Mesenchymal stem cell (in vitro differentiated cells and primary cell): Measurements from ENCODE around the gene MEF2D.

Source experiments
- DNase-seq: peaks from one replicate; pipeline ENCODE4 v3.0.0-alpha.2; 2013
- H2AFZ ChIP-seq: one replicate; pipeline ENCODE4 v1.6.1; 2013; ENCODE audit warnings: low read depth, mild to moderate bottlenecking, control low read depth, inconsistent platforms, low read length, moderate library complexity
- H2AK5ac ChIP-seq: 2 replicates; pipeline ENCODE4 v1.6.1; 2013; ENCODE audit warnings: low read length, moderate library complexity, mild to moderate bottlenecking, inconsistent platforms; ENCODE audit not compliant: severe bottlenecking
- H2BK120ac ChIP-seq: one replicate; pipeline ENCODE4 v1.6.1; 2013; ENCODE audit warnings: low read depth, mild to moderate bottlenecking, inconsistent platforms, low read length, moderate library complexity
- H2BK12ac ChIP-seq, 2 experiments: one replicate each; pipeline ENCODE4 v1.6.1; 2013; ENCODE audit warnings: inconsistent platforms in 2 of 2, low read length in 2 of 2, mild to moderate bottlenecking in 2 of 2, moderate library complexity in 2 of 2, control low read depth in 1 of 2
- H2BK15ac ChIP-seq: one replicate; pipeline ENCODE4 v1.6.1; 2013; ENCODE audit warnings: mild to moderate bottlenecking, low read depth, inconsistent platforms; ENCODE audit not compliant: poor library complexity, severe bottlenecking
- H2BK5ac ChIP-seq: 2 replicates; pipeline ENCODE4 v1.6.1; 2013; ENCODE audit warnings: low read depth, mild to moderate bottlenecking, low read length, control low read depth, inconsistent platforms; ENCODE audit not compliant: poor library complexity, severe bottlenecking
- H3K14ac ChIP-seq, 2 experiments: one replicate each; pipeline ENCODE4 v1.6.1; 2013; ENCODE audit warnings: inconsistent platforms in 2 of 2, low read length in 2 of 2, control low read depth in 1 of 2, mild to moderate bottlenecking in 1 of 2, moderate library complexity in 1 of 2
- H3K18ac ChIP-seq, 2 experiments: one replicate each; pipeline ENCODE4 v1.6.1; 2013; ENCODE audit warnings: inconsistent platforms in 2 of 2, low read length in 2 of 2, control low read depth in 1 of 2, low read depth in 1 of 2, mild to moderate bottlenecking in 1 of 2
- H3K23ac ChIP-seq, 2 experiments: one replicate each; pipeline ENCODE4 v1.6.1; 2013; ENCODE audit warnings: inconsistent platforms in 2 of 2, low read length in 2 of 2, mild to moderate bottlenecking in 2 of 2, moderate library complexity in 2 of 2, control low read depth in 1 of 2
- H3K27ac ChIP-seq: 2 replicates; pipeline ENCODE4 v1.5.1; 2013; ENCODE audit warnings: mild to moderate bottlenecking, moderate library complexity, low read length, control low read depth, inconsistent platforms; ENCODE audit not compliant: poor library complexity, severe bottlenecking
- H3K27me3 ChIP-seq, 2 experiments: 2 replicates each; pipeline versions ENCODE4 v1.6.1 to v1.7.0; 2013; ENCODE audit warnings: low read length in 2 of 2, mild to moderate bottlenecking in 2 of 2, moderate library complexity in 2 of 2, control low read depth in 1 of 2, inconsistent platforms in 1 of 2; ENCODE audit not compliant: control insufficient read depth in 1 of 2, insufficient read depth in 1 of 2
- H3K36me3 ChIP-seq, 2 experiments: 2 replicates each; pipeline versions ENCODE4 v1.6.1 to v1.7.0; 2013; ENCODE audit warnings: low read length in 2 of 2, control low read depth in 1 of 2, inconsistent platforms in 1 of 2, low read depth in 1 of 2, mild to moderate bottlenecking in 1 of 2; ENCODE audit not compliant: insufficient read depth in 2 of 2, control insufficient read depth in 1 of 2
- H3K4ac ChIP-seq, 2 experiments: one replicate each; pipeline ENCODE4 v1.6.1; 2013; ENCODE audit warnings: inconsistent platforms in 2 of 2, low read length in 2 of 2, mild to moderate bottlenecking in 2 of 2, moderate library complexity in 2 of 2, control low read depth in 1 of 2, low read depth in 1 of 2
- H3K4me1 ChIP-seq: 2 replicates; pipeline ENCODE4 v1.6.1; 2013; ENCODE audit warnings: low read depth, low read length, control low read depth; ENCODE audit not compliant: control insufficient read depth, insufficient read depth
- H3K4me2 ChIP-seq: 2 replicates; pipeline ENCODE4 v1.6.1; 2013; ENCODE audit warnings: low read length, mild to moderate bottlenecking, inconsistent platforms; ENCODE audit not compliant: poor library complexity, severe bottlenecking
- H3K4me3 ChIP-seq, 2 experiments: 2 replicates each; pipeline versions ENCODE4 v1.5.1 to v1.7.0; 2013; ENCODE audit warnings: low read length in 2 of 2, mild to moderate bottlenecking in 2 of 2, control low read depth in 1 of 2, low read depth in 1 of 2; ENCODE audit not compliant: insufficient read depth in 1 of 2
- H3K79me1 ChIP-seq: replicated peaks from 2 replicates; pipeline ENCODE4 v1.6.1; 2013; ENCODE audit warnings: mild to moderate bottlenecking, control low read depth, low read length, inconsistent platforms; ENCODE audit not compliant: poor library complexity, severe bottlenecking
- H3K9ac ChIP-seq: 2 replicates; pipeline ENCODE4 v1.7.0; 2013; ENCODE audit warnings: mild to moderate bottlenecking, low read length, moderate library complexity
- H3K9me3 ChIP-seq: 2 replicates; pipeline ENCODE4 v1.7.0; 2013; ENCODE audit warnings: mild to moderate bottlenecking, low read length; ENCODE audit not compliant: control insufficient read depth
- H4K8ac ChIP-seq: one replicate; pipeline ENCODE4 v1.6.1; 2013; ENCODE audit warnings: inconsistent platforms, mild to moderate bottlenecking, low read length, moderate library complexity
- H4K91ac ChIP-seq: one replicate; pipeline ENCODE4 v1.6.1; 2013; ENCODE audit warnings: mild to moderate bottlenecking, low read length, inconsistent platforms
- WGBS: methylation state at CpG from one replicate; pipeline ENCODE4 v1.1.7; 2013; ENCODE audit warnings: mixed read lengths; 5-methylcytosine and 5-hydroxymethylcytosine counted together

Gene MEF2D

GRCh38 chr1:156543066-156543465 lies 42.5 kb upstream of the MEF2D start:
- Histone ChIP-seq H3K18ac (no peak overlapping the region), H3K4ac (no peak overlapping the region), H3K4me1 (peaks cover 2% of the 10 kb centered on the region), H3K14ac (no peak overlapping the region), H2AK5ac (no peak overlapping the region), H3K23ac (no peak overlapping the region), H2BK120ac (no peak overlapping the region), H3K4me3 (no peak overlapping the region), H3K9me3 (no peaks in the 10 kb centered on the region), H3K36me3 (peaks cover 19 to 25% of the 10 kb centered on the region in 2 experiments), H3K79me1 (no peaks in the 10 kb centered on the region), H2BK15ac (no peak overlapping the region), H2BK12ac (no peak overlapping the region), H3K27me3 (no peaks in the 10 kb centered on the region), H3K27ac (no peak overlapping the region), H2AFZ (no peak overlapping the region), H3K4me2 (no peak overlapping the region), H4K91ac (no peak overlapping the region), H2BK5ac (no peak overlapping the region), H3K9ac (no peak overlapping the region), H4K8ac (no peak overlapping the region)
- WGBS, result 91% methylated on average over 1 of the region's 1 CpG
- no peak for DNase-seq

- Histone ChIP-seq H3K4ac (no peak overlapping the region), H3K27ac (no peak overlapping the region), H2BK15ac (no peak overlapping the region), H3K4me1 (peaks cover 2% of the 10 kb centered on the region), H3K36me3 (peaks cover 18 to 28% of the 10 kb centered on the region in 2 experiments), H2BK120ac (no peak overlapping the region), H3K23ac (no peak overlapping the region), H2BK12ac (no peak overlapping the region), H4K91ac (no peak overlapping the region), H3K18ac (no peak overlapping the region), H2AK5ac (no peak overlapping the region), H3K4me2 (no peak overlapping the region), H3K9ac (no peak overlapping the region), H3K4me3 (no peak overlapping the region), H3K27me3 (no peaks in the 10 kb centered on the region), H3K9me3 (no peaks in the 10 kb centered on the region), H3K79me1 (no peaks in the 10 kb centered on the region), H4K8ac (no peak overlapping the region), H3K14ac (no peak overlapping the region), H2AFZ (no peak overlapping the region), H2BK5ac (no peak overlapping the region)
- WGBS, result 95% methylated on average over 2 of the region's 2 CpGs
- peak; percentile 13 for DNase-seq
Measured at GRCh38 chr1:156540955-156541354, 40.4 kb upstream of the MEF2D start.

- no peak overlapping the region for H3K14ac ChIP-seq
- peaks cover 2% of the 10 kb centered on the region for H3K4me1 ChIP-seq
- H3K79me1 ChIP-seq, result no peaks in the 10 kb centered on the region
- no peak overlapping the region for H4K8ac ChIP-seq
- no peak overlapping the region for H3K4me3 ChIP-seq
- no peak overlapping the region for H2AFZ ChIP-seq
- H4K91ac ChIP-seq, result no peak overlapping the region
- peaks cover 21 to 28% of the 10 kb centered on the region in 2 experiments for H3K36me3 ChIP-seq
- no peak overlapping the region for H3K23ac ChIP-seq
- H2BK5ac ChIP-seq, result no peak overlapping the region
- no peaks in the 10 kb centered on the region for H3K9me3 ChIP-seq
- no peak overlapping the region for H2BK120ac ChIP-seq
- 97% methylated on average over 4 of the region's 4 CpGs for WGBS
- H3K27me3 ChIP-seq, result no peaks in the 10 kb centered on the region
- no peak overlapping the region for H3K18ac ChIP-seq
- no peak overlapping the region for H3K4me2 ChIP-seq
- H2BK12ac ChIP-seq, result no peak overlapping the region
- no peak overlapping the region for H3K9ac ChIP-seq
- H3K4ac ChIP-seq, result no peak overlapping the region
- no peak overlapping the region for H2BK15ac ChIP-seq
- no peak overlapping the region for H3K27ac ChIP-seq
- no peak overlapping the region for H2AK5ac ChIP-seq
- DNase-seq, result no peak
Measured at GRCh38 chr1:156539818-156540355, 39.3 kb upstream of the MEF2D start.

- no peaks in the 10 kb centered on the region for H3K27me3 ChIP-seq
- H4K8ac ChIP-seq, result peak overlapping the region; percentile 21
- H3K4me1 ChIP-seq, result peaks cover 2% of the 10 kb centered on the region
- H3K79me1 ChIP-seq, result no peaks in the 10 kb centered on the region
- no peak overlapping the region for H3K9ac ChIP-seq
- H2BK120ac ChIP-seq, result no peak overlapping the region
- H2BK12ac ChIP-seq, result no peak overlapping the region
- no peak overlapping the region for H3K27ac ChIP-seq
- H2BK5ac ChIP-seq, result no peak overlapping the region
- H2AK5ac ChIP-seq, result no peak overlapping the region
- no peak overlapping the region for H3K4me2 ChIP-seq
- H3K14ac ChIP-seq, result no peak overlapping the region
- H3K4me3 ChIP-seq, result no peak overlapping the region
- H3K4ac ChIP-seq, result no peak overlapping the region
- H2BK15ac ChIP-seq, result no peak overlapping the region
- no peak for DNase-seq
- H4K91ac ChIP-seq, result no peak overlapping the region
- peaks cover 21 to 35% of the 10 kb centered on the region in 2 experiments for H3K36me3 ChIP-seq
- H3K23ac ChIP-seq, result peak overlapping the region in 1 of 2 experiments; percentile 26
- H3K9me3 ChIP-seq, result no peaks in the 10 kb centered on the region
- WGBS, result 86% methylated on average over 10 of the region's 10 CpGs
- no peak overlapping the region for H3K18ac ChIP-seq
- no peak overlapping the region for H2AFZ ChIP-seq
Measured at GRCh38 chr1:156538711-156539440, 38.3 kb upstream of the MEF2D start.
